ENCODE measurements around the gene DNAJC6. TPM values are rescaled to one million over a fixed set of nuclear protein-coding genes. Genes with fewer than 3 reads are reported as not detected.

Gene DNAJC6
- polyA plus RNA-seq, 2 of the 4 experiments (the other 2 are of a cell fraction), result 3.0 to 5.0 TPM

- no peak for ATAC-seq
- POLR2A ChIA-PET, result no interaction called here
- no peak for FAIRE-seq
These were observed 53.2 kb downstream of the DNAJC6 start for GRCh38 chr1:65362545-65362944.

GRCh38 chr1:65363484-65363883 lies 54.1 kb downstream of the DNAJC6 start:
- WGBS (ENCODE audit: missing lambda C conversion rate), result 84% methylated on average over 2 of the region's 2 CpGs
- Histone ChIP-seq H3K4me2 (no peak overlapping the region), H3K4me3 (no peak overlapping the region), H3K9me3 (no peaks in the 10 kb centered on the region), H3K4me1 (no peaks in the 10 kb centered on the region), H3K27ac (no peak overlapping the region)
- FAIRE-seq (no peak), ATAC-seq (no peak), DNase-seq (ENCODE audit: low read depth in 1 of 2, low spot score in 1 of 2) (no peak)
- no peak for TF ChIP-seq POLR2AphosphoS2 (conservative IDR thresholded peaks at IDR 0.05; ENCODE audit: low read length)
- TF ChIP-seq FOXS1 (CRISPR knock-in tag; IDR thresholded peaks at IDR 0.05), result no peak
- no peak for TF ChIP-seq ZC3H11A (IDR thresholded peaks at IDR 0.05)
- TF ChIP-seq HOXB13 (CRISPR knock-in tag; IDR thresholded peaks at IDR 0.05; ENCODE audit: low read depth), result no peak
- no peak for TF ChIP-seq MAX (IDR thresholded peaks at IDR 0.05)
- no peak for TF ChIP-seq HEYL (CRISPR knock-in tag; IDR thresholded peaks at IDR 0.05)
- no peak for TF ChIP-seq ZSCAN20 (CRISPR knock-in tag; IDR thresholded peaks at IDR 0.05)
- no peak for TF ChIP-seq CBX8 (IDR thresholded peaks at IDR 0.05)
- TF ChIP-seq PHF8 (IDR thresholded peaks at IDR 0.05; ENCODE audit: borderline replicate concordance, low read depth), result no peak
- no peak for TF ChIP-seq FOSL2 (IDR thresholded peaks at IDR 0.05)
- TF ChIP-seq FOSL2 (CRISPR knock-in tag; IDR thresholded peaks at IDR 0.05), result no peak
- CTCF ChIA-PET, result no interaction called here
- POLR2A ChIA-PET, result no interaction called here

More at GRCh38 chr1:65362545-65362944, 53.2 kb downstream of the DNAJC6 start:
- no peaks in the 10 kb centered on the region for H3K4me1 ChIP-seq
- no peaks in the 10 kb centered on the region for H3K9me3 ChIP-seq
- 92% methylated on average over 3 of the region's 3 CpGs for WGBS (ENCODE audit: missing lambda C conversion rate)
- H3K4me2 ChIP-seq, result no peak overlapping the region
- H3K27ac ChIP-seq, result no peak overlapping the region
- DNase-seq (ENCODE audit: low read depth in 1 of 2, low spot score in 1 of 2), result no peak
- TF ChIP-seq JUN (IDR thresholded peaks at IDR 0.05) (no peak), PHF8 (IDR thresholded peaks at IDR 0.05; ENCODE audit: borderline replicate concordance, low read depth) (no peak), NPAS2 (CRISPR knock-in tag; IDR thresholded peaks at IDR 0.05; ENCODE audit: borderline replicate concordance) (no peak), NFE2L2 (conservative IDR thresholded peaks at IDR 0.05; ENCODE audit: low read length) (no peak), HMGXB4 (CRISPR knock-in tag; IDR thresholded peaks at IDR 0.05; ENCODE audit: borderline replicate concordance) (no peak), BHLHE40 (IDR thresholded peaks at IDR 0.05; ENCODE audit: low read depth, low read length) (no peak), MAFK (IDR thresholded peaks at IDR 0.05; ENCODE audit: partially characterized antibody) (no peak), ELK1 (IDR thresholded peaks at IDR 0.05; ENCODE audit: low read depth, low read length) (no peak), ZNF302 (CRISPR knock-in tag; IDR thresholded peaks at IDR 0.05) (no peak), REST (IDR thresholded peaks at IDR 0.05) (no peak), TP53 (CRISPR knock-in tag; IDR thresholded peaks at IDR 0.05) (no peak), EHMT2 (IDR thresholded peaks at IDR 0.05; ENCODE audit: low read depth) (no peak), NR3C1 (IDR thresholded peaks at IDR 0.05) (no peak), KDM5A (IDR thresholded peaks at IDR 0.05) (no peak), POLR2A (IDR thresholded peaks at IDR 0.05; ENCODE audit: low read length) (no peak)
- H3K4me3 ChIP-seq, result no peak overlapping the region
- CTCF ChIA-PET, result no interaction called here

All from A549 (cell line).